HG02885 (cell line): Measurements from ENCODE around the gene KCNMB3.
"Not testable (repeated sequence)": the region's sequence is repeated elsewhere in the genome, so short reads cannot be mapped to it uniquely, and the experiment has no call there.

ENCODE experiments used
- ATAC-seq: cut with Tn5 transposase; IDR thresholded peaks from one replicate; pipeline ENCODE4 v1.9.1; 2021; ENCODE audit warnings: mild to moderate bottlenecking; ENCODE audit not compliant: unreplicated experiment, poor library complexity

Gene KCNMB3, protein sequence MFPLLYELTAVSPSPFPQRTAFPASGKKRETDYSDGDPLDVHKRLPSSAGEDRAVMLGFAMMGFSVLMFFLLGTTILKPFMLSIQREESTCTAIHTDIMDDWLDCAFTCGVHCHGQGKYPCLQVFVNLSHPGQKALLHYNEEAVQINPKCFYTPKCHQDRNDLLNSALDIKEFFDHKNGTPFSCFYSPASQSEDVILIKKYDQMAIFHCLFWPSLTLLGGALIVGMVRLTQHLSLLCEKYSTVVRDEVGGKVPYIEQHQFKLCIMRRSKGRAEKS

DNA sequence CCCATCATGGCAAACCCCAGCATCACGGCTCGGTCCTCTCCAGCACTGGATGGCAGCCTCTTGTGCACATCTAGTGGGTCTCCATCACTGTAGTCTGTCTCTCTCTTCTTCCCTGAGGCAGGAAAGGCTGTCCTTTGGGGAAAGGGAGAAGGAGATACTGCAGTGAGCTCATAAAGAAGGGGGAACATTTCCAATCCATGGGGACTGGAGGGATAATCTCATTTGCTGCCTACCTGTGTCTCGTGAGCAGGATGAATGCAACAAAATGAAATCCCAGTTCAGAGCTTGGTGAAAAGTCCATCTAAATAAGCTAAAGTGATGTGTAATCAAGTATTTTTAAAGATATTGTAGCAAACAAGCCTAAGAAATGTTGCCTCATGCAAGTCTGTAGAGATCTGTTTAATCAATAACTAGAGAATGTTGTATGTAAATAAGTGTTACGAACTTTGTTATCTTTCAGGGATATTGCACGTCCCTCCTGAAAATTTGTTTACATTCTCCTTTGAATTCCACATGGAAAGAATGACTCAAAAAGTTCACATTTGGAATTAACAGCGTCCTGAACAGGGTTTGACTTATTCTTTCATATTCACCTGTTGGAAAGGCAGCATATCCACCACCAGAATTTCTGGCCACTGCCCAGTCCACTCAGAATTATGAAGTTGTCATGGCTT is at the start of gene KCNMB3:
KCNMB3 (minus strand) TSS at position 312 of the 674 bp plus-strand sequence; CDS start at position 188, 124 bp downstream.
- ATAC-seq: no peak

DNA sequence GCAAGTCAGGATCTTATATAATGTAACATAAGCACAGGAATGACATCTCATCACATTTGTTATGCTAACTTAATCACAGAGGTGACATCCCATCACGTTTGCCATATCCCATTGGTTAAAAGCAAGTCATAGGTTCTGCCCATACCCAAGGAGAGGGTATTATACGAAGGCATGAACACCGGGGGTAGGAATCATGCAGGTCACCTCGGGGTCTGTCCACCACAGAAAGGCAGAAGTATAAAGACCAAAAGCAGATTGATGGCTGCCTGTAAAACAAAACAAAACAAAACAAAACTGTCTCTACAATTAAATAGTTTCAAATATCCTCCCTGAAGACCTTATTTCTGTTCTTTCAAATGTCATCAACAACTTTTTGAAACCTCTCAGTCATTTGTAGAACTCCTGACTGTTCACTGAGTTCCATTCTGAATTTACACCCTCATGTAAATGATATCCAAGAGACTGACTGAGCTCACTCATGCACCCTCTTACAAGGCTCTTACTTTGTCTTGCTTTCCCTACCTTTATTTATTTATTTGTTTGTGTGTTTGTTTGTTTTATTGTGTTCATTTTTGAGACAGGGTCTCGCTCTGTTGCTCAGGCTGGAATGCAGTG is 49.2 kb upstream of the KCNMB3 start:
- peak; percentile 86 for ATAC-seq

DNA sequence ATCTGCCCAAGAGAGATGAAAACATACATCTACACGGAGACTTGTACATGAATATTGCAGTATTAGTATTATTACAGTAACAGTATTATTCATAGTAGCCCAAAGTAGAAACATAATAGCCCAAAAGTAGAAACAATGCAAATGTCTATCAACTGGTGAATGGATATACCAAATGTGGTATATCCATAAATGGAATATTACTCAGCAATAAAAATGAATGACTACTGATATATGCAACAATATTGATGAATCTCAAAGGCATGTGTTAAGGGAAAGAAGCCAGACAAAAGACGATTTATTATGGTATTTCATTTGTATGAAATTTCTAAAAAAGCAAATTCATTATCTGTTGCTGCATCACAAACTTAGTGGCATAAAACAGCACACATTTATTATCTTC is 48.4 kb upstream of the KCNMB3 start:
- ATAC-seq: no peak

DNA sequence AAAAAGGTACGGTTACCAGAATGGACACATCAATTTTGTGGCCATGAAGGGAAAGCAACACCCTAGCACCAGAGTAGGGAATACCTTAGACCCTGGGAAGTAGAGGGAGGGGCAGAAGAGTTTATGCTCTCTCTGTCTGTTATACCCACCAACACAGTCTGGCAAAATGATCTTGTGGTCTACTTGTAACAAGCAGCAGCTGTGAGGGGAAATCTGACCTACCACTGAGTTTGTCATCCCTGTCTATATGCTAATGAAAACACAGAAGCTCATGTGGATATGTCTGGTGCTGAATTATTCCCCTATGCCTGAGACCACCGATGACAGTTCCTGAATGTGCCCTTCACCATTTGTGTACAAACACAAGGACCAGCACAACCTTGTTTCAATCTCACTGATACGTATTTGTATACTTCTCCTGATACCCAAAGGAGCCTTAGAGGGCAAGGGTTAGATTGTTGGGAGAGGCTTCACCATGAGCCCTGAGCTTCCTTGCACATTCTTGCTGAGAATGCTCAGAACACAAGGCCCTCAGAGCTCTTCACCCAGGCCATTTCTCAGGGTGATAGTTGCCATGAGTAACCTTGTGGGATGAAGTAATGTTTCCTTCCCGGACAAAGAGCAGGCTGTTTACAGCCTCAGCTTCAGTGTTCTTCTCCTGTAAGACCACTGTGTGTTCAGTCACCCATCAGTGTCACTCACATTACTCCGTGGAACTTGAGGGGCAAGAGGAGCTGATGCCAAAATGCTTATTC is 47.2 kb upstream of the KCNMB3 start:
- ATAC-seq: no peak

DNA sequence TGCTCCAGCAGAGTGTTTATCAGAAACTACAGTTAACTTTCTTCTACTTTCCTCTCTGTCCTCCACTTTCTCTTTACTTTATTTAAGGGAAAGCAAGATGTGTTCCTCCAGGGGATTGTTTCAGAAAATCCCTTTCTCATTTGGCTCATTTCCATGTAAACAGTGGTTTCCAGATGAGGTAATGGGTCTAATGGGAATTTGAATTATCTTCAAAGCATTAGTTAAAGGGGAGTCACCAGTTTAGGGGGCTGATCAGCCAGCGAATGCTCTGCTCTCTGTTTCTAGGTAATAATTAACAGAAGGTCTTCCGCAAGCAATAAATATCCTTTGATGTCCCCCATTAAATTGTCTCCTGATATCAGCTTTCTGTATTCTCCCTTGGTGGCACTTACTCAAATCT is 41.5 kb upstream of the KCNMB3 start:
- ATAC-seq: no peak

DNA sequence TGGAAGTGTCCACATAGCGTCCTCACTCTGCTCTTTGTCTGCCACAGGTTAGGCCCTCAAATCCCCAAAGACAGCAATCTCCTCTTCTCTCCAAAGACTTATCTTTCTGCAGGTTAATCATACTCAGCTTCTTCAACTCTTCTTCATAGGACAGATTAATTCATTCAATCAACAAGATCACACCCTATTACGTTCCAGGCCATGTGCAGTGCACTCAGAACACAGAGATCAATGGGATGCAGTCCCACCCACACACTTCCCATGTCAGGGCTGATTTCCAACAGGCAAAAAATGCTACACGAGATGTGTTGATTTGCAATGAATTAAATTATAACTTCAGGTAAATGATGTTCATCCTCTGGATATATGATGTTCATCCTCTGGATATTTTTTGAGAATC is 38.4 kb upstream of the KCNMB3 start:
- ATAC-seq: no peak

DNA sequence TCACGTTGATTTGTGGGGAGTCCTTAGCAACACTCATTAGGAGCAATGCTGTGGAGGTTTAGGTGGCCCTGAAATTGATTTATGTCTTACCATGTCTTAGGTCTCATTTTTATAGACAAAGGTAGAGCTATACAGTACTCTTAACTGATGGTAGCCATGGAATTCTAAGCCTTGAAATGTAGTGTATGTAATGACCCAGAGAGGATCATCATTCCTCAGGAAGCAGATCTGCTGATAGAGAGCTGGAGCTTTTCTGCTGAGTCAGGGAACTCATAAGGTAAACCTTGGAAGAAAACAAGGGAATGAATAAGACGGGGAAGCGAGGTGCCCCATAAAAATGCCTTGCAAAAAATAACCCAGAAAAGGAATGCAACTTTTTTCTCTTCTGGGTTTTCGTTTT is 37.9 kb upstream of the KCNMB3 start:
- ATAC-seq: no peak

DNA sequence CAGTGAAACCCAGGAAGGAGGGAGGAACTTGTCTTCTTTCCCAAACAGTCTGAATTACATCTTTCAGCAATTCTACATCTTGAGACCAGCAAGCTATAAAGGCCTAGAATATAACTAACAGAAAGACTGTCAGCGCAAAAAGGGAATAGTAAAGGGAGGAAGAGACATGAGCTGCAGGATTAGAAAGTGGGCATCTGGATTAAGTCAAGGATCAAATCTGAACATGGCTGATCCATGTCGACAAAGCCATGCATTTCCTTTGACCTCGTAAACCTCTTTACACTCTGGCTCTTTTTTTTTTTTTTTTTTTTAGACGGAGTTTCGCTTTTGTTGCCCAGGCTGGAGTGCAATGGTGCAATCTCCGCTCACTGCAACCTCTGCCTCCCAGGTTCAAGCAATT is 35.4 kb upstream of the KCNMB3 start:
- ATAC-seq: no peak

DNA sequence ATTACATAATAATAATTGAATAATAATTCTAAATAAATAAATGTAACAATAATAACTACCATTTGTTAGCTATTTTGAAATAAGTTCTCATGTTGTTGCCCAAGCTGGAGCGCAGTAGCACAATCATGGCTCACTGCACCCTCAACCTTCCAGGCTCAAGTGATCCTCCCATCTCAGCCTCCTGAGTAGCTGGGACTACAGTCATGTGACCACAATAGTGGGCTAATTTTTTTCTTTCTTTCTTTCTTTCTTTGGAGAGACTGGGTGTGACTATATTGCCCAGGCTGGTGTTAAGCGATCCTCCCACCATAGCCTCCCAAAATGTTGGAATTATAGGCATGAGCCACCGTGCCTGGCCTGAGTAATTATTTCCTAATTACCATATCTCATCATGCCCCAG is 30.9 kb upstream of the KCNMB3 start:
- ATAC-seq: no peak

DNA sequence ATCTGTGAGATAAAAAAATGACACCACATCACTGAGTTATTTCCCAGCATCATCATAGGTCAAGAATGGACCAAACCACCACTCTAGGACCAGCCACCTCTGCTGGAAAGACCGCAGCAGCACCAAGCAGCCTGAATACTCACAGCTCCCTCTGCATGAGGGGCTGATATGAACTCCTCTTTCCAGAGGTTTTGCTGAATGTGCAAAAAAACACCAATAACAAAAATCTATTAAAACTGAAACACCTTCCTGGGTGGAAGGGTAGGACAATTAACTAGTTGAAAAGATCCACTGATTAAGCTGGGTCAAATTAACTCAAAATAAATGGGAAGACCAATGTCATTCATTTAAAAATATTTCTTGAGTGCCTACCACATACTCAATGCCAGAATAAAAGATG is 28.9 kb upstream of the KCNMB3 start:
- no peak for ATAC-seq

DNA sequence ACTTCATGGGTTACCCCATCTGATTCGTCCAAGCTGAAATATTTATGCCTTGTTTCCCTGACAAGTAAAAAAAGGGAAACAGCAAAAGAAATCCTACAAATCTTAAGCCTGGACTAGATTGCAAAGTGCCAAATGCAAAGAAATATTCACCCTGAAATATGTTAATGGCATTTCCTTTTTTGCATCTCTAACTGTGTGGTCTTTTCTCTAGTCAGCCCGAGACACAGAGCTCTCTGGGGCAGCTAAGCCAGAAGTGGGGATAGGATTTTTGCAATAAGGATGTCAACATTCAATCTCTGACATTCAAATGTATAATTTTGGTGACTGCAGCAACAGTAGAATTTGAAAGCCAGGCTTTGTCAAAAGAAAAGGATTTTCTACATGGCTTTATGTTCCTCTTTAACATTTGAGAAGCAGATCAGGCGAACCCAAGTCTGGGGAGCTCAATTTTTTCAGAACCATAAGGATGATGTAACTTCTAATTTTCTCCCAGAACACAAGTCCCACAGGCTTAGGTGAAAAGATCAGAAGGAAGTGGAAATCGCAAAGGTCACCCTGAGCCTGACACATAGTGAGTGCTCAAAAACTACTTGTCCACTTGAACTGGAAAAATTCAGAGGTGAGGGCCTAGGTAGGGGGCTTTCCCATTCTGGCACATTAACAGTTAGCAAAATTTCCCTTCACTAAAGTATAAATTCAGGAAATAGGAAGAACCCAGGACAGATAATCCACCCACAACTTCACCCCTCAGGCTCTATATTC is 28.2 kb upstream of the KCNMB3 start:
- no peak for ATAC-seq

DNA sequence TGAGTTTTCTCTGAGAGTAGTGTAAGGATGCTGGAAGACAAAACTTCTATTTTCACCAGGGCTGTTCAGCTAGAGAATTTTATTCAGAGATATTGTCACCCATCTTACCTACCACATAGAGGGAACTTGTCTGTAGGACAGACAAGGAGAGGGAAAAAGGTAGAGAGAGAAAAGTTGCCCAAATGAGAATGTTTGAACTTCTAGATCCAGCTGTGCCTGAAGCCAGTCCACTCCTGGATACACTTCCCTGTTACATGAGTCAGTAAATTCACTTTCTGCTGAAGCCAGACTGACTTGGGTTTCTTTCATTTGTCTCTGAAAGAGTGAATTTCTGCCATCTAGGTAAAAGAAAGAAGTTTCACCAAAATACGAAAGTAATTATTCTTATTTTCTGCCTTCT is 27.2 kb upstream of the KCNMB3 start:
- no peak for ATAC-seq

DNA sequence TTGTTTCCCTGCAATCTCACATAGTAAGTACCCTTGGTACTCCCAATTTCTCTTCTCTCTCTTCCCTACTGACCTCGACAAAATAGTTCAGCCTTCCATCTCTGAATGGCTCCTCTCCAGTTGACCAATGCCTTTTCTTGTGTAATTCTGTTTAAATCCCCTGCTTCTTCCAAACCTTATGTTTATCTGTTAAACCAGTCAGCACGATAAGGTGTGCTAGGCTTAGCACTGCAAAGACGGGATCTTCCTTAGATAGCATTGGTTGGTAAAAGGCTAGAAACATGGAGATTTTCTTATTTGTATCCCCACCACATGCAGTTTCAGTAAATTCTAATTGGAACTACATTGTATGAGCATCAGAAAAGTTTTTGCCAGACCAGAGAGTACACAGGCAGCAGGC is 25.8 kb upstream of the KCNMB3 start:
- ATAC-seq: no peak

DNA sequence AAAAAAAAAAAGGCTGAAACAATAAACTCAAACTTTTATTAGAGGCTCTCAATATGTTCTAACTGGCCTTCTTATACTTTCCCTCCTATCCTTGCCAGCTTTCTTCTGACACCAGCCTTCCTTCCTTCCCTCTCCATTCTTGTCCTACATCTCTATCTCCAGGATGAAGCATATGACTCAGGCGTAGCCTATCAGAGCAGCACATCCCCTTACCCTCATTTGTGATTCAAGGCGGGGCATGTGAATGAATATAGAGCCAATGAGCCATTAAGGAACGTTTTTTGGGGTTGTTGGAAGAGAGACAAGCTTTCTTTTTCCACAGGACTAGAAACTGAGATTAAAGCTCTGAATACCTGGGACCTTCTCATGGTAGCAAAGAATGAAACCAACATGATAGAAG is 25.1 kb upstream of the KCNMB3 start:
- no peak for ATAC-seq

DNA sequence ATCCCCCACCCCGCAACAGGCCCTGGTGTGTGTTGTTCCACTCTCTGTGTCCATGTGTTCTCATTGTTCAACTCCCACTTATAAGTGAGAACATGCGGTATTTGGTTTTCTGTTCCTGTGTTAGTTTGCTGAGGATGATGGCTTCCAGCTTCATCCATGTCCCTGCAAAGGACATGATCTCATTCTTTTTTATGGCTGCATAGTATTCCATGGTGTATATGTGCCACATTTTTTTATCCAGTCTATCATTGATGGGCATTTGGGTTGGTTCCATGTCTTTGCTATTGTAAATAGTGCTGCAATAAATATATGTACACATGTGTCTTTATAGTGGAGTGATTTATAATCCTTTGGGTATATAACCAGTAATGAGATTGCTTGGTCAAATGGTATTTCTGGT is 23.5 kb upstream of the KCNMB3 start:
- ATAC-seq: not testable (repeated sequence)

DNA sequence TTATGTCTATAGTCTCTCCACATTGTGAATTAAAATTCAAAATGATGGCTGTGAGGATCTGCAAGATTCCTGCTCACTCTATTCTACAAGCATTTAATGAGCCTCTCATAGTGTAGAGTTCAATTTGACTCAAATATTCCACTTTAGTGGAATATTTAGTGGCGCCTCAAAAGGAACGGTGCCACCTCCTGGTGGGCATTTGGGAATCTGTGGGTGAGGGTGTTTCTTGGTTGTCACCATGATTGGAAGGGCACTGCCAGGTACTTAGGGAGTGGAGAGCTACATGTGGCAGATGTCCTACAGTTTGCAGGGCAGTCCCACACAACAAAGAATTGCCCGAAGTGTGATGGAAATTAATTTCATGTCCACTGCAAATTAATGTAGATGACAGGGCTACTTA is 21.5 kb upstream of the KCNMB3 start:
- no peak for ATAC-seq

DNA sequence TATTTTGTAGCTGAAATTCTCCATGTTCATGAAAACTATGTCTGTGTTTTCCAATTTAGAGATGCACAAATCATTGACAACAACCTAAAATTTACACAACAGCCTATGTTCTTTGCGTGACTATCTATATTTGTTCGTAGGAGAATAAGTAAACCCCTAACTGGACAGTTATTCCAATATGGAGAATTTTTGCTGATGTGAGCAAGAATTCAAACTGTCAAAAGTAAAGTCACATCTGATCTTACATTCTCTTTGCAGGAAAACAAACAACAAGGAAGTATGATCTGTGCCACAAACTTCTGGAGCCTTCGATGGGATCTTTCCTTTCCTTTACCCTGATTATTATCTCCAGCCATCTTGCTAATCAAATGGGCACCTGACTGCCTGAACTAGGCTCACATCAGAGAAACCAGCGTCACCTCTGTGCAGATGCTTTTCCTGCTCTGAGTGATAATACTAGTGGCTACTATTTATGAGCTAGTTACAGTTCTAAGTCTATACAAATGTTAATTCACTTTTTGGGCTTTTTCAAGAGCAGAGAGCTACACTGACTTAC is 18.3 kb upstream of the KCNMB3 start:
- ATAC-seq: no peak

DNA sequence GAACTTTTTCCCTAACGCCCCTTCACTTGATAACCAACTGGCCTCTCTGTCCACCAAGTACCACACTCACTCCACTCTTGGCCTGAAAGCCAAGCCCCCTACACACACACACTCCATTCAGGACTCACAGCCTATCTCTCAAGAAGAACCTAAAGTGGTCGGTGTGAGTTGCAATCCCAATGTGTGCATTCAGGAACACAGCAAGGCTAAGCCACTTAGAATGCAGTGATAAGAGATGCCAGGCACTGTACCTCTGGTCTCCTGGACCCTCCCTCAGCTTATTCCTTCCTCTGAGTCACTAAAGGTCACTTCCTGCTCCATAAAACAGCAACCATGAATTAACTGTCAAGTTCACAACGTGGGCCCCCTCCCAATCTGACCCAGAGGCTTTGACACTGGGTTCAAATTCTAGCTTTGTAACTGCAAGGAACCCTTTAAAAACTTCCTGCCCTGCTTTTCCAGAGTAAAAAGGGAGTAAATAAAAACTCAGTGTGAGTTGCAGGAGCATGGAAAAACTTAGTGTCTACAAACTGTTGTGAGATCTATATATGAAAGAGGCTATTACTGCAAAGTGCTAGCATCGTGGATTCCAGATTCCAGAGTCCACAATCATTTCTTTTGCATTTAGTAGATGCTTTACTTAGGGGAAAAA is 17.6 kb upstream of the KCNMB3 start:
- no peak for ATAC-seq

DNA sequence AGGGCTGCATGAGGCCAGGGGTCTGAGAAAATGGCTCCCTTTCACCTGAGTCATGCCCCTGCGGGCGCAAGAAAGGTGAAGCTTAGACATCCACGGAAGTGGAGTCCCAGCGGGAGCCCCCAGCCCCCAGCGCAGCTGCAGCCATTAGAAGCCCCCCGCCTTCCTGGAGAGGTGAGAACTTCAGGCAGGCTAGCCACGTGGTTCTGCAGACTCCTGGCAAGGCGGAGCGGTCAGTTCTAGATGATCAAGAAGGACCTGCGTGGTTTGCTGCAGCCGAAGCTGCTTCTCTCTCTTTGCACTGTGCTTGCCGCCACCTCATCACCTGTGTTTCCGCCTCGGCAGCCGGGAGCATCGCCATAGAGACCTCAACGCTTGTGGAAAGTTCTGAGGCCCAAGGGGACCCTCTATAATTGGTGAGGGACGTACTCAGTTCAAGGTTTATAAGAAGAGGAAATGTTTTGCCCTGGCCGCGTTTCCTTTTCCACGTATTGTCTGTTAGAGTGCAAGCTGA is 15.8 kb upstream of the KCNMB3 start:
- ATAC-seq: no peak
